ENCODE measurements around the gene RARA. TPM values are rescaled to one million over a fixed set of nuclear protein-coding genes. Genes with fewer than 3 reads are reported as not detected.
A peak's percentile ranks its signal among the peaks of the same experiment; 100 is the strongest.

Gene RARA
- total RNA-seq, result 8.2 TPM

- ATAC-seq, result no peak
Measured at GRCh38 chr17:40309031-40309948, at the start of gene RARA. Gene RARA (plus strand): TSS chr17:40309180. CDS start chr17:40331219, 22,039 bp downstream.

DNA sequence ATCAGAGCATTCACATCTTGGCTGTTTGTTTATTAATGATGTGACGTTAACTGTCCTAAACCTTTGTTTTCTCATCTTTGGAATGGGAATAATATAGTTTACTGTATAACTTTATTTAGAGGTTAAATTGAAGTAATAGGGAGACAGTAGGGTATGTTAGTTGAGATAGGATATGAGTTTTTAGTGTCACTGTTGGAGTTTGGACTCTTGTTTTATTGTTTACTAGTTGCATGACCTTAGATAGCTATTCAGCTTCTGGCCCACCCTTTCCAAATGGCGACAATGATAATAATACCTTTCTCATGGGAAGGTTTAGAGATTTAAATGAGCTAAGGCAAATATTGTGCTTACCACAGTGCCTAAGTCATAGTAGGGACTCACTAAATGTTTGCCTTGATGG is 49.5 kb upstream of the RARA start:
- no peak for ATAC-seq

DNA sequence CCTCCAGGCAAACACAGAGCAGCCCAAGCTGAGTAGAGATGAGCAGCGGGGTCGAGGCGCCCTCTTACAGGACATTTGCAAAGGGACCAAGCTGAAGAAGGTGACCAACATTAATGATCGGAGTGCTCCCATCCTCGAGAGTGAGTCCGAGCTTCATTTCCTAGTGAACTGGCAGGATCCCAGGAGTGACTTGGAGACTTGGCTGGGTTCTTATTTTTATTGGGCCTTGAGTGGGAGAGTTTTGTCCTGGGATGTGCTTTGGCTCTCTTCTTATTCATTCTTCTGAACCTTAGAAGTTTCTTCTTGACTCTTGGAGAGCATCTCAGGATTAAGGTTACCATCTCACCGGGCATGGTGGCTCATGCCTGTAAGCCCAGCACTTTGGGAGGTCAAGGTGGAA is 48.5 kb upstream of the RARA start:
- no peak for ATAC-seq

DNA sequence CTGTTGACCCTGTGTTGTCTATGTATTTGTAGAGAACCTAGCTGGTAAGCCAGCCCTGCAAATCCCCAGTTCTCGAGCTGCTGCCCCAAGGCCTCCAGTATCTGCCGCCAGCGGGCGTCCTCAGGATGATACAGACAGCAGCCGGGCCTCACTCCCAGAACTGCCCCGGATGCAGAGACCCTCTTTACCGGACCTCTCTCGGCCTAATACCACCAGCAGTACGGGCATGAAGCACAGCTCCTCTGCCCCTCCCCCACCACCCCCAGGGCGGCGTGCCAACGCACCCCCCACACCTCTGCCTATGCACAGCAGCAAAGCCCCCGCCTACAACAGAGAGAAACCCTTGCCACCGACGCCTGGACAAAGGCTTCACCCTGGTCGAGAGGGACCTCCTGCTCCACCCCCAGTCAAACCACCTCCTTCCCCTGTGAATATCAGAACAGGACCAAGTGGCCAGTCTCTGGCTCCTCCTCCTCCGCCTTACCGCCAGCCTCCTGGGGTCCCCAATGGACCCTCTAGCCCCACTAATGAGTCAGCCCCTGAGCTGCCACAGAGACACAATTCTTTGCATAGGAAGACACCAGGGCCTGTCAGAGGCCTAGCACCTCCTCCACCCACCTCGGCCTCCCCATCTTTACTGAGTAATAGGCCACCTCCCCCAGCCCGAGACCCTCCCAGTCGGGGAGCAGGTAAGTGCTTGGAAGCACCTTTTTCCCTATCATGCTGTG is 44.4 kb upstream of the RARA start:
- peak; percentile 27 for ATAC-seq

DNA sequence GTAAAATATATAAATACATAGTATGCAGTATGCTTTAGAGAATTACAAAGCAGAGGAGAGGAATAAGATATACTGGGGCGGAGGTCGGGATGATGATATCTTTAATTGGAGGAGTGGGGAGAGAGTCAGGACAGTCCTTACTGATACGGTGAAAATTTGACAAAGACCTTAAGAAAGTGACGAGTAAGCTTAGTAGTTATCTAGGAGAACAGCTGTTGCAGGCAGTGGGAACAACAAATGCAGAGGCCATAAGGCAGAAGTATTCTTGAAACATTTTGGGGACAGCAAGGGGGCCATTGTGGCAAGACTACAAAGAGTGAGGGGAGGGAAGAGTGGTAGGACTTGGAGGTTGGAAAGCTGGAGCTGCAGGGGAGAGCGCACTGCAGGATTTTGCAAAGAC is 43.6 kb upstream of the RARA start:
- no peak for ATAC-seq

DNA sequence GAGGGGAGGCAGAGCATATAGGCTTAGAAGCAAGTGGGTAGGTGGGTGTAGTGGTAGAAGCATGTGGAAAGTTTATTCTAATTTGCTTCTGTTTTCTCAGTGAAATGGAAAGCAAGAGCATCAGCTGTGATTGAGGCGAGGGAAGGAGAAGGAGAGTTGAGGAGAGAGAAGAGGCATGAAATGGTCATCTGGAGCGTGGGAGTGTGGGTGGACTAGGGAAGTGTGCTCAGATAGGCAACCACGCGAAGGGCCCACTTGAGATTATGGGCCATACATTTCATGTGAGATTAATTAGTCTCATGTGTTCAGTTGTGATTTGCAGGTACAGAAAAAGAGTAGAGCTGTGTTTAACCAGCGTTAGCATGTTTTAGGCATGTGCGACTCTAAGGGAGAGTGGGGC is 42.1 kb upstream of the RARA start:
- ATAC-seq, result no peak

DNA sequence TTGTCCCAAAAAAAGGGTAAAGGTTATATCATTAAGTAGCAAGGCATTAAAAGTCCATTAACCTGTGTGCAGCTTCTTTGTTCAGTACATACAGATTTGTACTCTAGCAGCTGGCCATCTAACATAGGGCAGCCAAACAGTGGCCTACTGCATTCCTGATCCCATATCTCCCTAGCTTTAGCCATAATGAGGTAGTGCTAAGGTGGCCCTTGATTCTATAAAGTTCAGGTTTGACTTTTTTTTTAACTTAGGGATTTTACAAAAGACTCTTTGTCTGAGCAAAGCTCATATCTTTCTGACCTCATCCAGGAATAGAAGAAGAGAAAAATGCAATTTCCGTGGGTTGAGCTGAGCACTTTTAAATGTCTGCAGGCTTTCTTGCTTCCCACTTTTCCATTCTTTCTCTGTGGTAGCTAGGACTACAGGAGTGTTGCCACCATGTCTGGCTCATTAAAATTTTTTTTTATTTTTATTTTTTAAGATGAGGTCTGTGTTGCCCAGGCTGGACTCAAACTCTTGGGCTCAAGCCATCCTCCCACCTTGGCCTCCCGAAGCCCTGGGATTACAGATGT is 40.8 kb upstream of the RARA start:
- ATAC-seq, result no peak

GRCh38 chr17:40278414-40278813 is 30.6 kb upstream of the RARA start:
- no peak for ATAC-seq

DNA sequence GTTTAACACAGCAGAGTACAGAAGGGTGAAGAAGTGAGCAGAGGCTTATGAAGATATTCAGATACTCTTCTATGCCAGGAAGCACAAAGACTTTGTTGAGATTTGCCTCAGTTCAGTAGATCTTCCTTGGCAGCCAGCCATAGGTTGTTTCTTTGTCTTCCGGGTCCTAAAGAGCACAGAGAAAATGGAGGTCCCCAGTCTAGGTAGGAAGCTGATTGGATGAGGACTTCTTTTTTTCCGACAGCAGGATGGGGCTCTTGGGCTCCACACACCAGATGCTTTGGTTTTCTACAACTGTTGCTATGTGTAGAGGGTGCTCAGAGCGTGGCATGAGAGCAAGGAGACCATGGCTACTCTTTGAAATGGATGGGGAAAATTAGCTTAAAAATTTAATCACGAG is 29.6 kb upstream of the RARA start:
- ATAC-seq, result no peak

DNA sequence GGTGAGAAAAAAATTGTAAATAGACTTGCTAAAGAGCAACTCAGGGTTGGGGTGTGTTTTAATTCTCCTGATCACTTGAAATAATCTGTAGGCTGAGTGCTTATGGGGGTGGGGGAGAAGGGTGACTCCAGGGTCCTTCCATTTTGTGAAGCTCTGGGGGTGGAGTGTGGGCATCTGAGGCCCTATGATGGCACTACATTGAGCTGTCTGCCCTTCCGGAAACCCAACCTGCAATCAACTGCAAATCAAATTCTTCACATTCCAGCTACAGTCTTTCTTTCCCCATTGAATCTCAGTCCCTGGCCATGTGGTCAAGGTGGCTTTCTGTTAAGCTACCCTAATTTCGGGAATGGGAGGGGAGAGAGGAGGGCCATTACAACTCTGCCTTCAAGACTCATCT is 27.3 kb upstream of the RARA start:
- no peak for ATAC-seq

DNA sequence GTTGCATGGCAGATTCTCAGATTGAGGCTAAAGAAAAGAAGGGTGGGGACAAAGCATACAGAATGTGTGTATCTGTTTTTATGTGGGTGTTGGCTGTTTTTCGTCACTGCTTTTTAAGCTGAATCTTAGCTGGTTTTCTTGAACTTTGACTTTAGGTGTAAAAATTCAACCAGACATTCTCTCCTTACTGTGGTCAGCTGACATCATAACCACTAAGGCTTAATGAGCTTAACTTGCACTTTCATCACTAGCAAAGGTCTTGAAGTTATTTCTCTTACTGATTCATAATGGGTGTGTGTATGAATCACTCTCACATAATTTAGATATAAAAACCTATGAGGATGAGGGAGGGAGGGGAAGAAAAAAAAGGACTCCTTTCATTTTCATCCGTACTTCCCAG is 25.3 kb upstream of the RARA start:
- peak; percentile 70 for ATAC-seq

DNA sequence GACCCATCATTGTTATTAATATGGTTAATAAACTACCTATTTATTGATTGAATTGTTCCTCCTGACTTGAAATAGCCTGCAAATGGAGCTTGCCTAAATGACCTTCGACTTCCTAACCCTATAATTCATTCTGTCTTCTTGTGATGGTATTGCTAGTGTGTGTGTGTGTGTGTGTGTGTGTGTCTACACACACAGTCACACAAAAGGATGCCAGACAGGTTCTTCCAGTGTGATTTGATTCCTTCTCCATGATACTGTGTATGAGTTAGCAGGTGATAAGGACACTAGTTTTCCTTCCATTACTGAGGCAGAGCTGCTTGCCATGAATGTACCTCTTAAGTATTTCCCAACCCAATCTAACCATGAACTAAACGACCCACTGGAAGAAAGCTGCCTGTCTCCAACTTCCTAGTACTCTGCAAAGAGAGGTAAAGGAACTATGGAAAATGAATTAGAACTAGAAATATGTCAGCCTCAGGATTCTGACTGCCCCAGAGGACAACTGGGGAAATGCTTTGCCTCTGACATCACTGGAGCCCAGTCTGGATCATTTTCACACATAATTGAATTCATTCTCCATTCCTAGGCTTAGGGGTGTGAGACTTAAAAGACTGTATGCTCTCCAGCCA is 24.8 kb upstream of the RARA start:
- ATAC-seq, result peak; percentile 67

- no peak for ATAC-seq
Measured at GRCh38 chr17:40286473-40286872, 22.5 kb upstream of the RARA start.

DNA sequence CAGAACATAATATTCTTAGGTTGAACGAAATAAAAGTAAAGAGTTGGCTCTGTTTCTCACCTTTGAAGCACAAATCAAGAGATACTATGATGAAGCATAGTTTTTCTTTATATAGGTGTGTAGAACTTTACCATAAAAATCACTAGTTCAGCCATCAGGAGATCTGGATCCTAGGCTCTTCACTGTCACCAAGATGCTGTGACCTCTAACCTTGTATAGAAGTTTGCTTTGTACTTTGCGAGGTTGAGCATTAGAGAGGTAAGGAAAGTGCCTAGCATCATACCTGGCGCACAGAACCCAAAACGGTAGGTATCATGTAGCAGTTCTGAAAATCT is 21.9 kb upstream of the RARA start:
- no peak for ATAC-seq

GRCh38 chr17:40287494-40288369 is 21.2 kb upstream of the RARA start, which contains the start of gene CDC6:
Gene CDC6 (plus strand): TSS chr17:40287879. CDS start chr17:40289421, 1,542 bp downstream.
- ATAC-seq, result peak; percentile 91

DNA sequence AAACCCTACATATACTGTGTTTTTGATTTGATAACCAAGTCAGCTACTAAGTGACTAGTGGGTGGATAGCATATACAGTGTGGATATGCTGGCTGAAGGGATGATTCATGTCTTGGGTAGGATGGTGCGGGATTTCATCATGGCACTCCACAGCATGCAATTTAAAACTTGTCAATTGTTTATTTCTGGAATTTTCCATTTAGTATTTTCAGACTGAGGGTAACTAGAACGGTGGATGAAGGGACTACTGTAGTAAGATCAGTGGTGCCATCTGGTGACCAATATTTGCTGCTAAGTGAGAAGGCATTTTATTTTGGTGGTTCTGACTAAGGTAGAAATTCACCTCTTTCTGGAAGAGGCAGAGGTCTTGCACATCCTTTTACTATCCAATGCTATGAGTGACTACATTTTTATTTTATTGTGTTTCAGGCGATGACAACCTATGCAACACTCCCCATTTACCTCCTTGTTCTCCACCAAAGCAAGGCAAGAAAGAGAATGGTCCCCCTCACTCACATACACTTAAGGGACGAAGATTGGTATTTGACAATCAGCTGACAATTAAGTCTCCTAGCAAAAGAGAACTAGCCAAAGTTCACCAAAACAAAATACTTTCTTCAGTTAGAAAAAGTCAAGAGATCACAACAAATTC is 18.2 kb upstream of the RARA start:
- peak; percentile 42 for ATAC-seq

- no peak for ATAC-seq
Measured at GRCh38 chr17:40291281-40291664, 17.7 kb upstream of the RARA start.

DNA sequence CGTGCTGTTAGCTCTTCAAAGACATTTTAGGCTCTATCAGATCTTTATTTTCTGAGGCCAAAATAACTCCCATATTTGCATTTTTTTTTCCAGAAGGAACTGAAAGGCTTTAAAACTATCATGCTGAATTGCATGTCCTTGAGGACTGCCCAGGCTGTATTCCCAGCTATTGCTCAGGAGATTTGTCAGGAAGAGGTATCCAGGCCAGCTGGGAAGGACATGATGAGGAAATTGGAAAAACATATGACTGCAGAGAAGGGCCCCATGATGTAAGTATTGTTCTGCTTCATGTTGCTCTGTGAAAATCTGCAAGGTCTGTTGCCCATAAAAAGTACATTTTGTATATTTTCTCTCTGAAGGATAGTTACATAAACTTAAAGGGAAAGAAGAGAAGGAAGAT is 15.6 kb upstream of the RARA start:
- no peak for ATAC-seq

GRCh38 chr17:40295488-40296436 is 13.2 kb upstream of the RARA start:
- no peak for ATAC-seq

GRCh38 chr17:40297511-40297910 is 11.5 kb upstream of the RARA start:
- ATAC-seq, result no peak
